ENCODE data around the gene BCL11B.

The BCL11B gene

DNA sequence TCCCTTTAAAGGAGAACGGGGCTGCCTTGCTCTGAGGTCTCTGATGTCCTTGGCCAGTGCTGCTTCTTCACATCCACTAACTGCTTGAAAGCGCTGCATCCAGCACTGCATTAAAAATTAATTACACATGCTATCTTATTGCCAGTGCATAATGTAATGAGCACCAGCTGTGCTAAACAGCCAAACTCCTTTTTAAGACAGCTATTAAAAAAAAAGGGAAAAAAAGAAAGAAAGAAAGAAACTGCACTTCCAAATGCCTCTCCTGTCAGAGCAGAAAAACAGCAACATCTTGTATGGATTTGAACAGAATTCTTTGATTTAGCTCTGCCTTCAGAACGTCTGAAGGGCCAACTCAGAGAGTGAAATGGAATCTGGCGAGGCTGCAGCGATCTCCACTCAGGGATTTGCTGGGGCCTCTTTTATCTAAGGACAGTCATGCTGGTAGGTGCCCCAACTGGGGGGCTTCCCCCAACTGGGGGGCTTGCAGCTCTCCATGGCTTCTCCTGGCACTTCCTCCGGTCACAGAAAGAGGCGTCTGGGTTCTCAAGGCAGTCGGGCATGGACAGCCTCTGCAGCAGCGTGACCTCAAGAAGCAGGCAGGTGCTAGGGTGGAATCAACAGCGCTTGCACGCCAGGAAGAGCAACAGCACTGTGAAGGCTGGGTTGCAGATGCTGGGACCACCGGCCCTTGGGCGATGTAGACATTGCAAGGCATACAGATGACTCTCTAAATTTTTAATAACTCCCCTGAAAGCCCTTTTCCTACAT is 46.4 kb downstream of the BCL11B start:
- H3K9me3 ChIP-seq (ENCODE audit: control insufficient read depth, insufficient read depth, low read length) = no peaks in the 10 kb centered on the region
- no peaks in the 10 kb centered on the region for H3K36me3 ChIP-seq (ENCODE audit: insufficient read depth, low read length)
- no peak overlapping the region for H3K9ac ChIP-seq (ENCODE audit: low read depth, low read length)
- no peaks in the 10 kb centered on the region for H3K4me1 ChIP-seq (ENCODE audit: insufficient read depth, low read length)

- Histone ChIP-seq H3K36me3 (ENCODE audit: insufficient read depth, low read length) (no peaks in the 10 kb centered on the region), H3K9ac (ENCODE audit: low read depth, low read length) (no peak overlapping the region), H3K4me1 (ENCODE audit: insufficient read depth, low read length) (no peaks in the 10 kb centered on the region)
These were observed 47.0 kb downstream of the BCL11B start for GRCh38 chr14:99224948-99225347.

GRCh38 chr14:99224116-99224910 is 47.7 kb downstream of the BCL11B start:
- Histone ChIP-seq H3K9ac (ENCODE audit: low read depth, low read length) (no peak overlapping the region), H3K4me1 (ENCODE audit: insufficient read depth, low read length) (no peaks in the 10 kb centered on the region), H3K36me3 (ENCODE audit: insufficient read depth, low read length) (no peaks in the 10 kb centered on the region), H3K9me3 (ENCODE audit: control insufficient read depth, insufficient read depth, low read length) (no peaks in the 10 kb centered on the region)

More at GRCh38 chr14:99224948-99225347, 47.0 kb downstream of the BCL11B start:
- no peaks in the 10 kb centered on the region for H3K9me3 ChIP-seq (ENCODE audit: control insufficient read depth, insufficient read depth, low read length)

DNA sequence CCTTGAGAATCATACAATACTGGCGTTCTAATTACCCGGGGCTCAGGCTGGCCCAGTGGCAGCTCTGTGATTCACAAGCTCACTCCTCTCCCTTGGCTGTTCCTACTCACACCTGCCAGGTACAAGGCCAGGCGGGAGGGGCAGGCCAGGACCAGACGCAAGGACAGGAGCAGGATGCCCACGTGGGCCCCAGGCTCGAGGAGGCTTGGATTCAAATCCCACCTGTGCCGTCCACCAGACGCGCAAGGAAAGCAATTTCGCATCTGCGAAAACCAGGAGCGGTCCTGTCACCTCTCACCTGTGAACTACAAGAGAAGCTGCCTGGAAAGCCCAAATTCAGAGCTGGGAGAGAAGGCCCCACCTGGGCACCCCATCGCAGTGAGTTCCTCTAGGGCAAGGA is 50.6 kb downstream of the BCL11B start:
- no peaks in the 10 kb centered on the region for H3K36me3 ChIP-seq (ENCODE audit: insufficient read depth, low read length)
- H3K4me1 ChIP-seq (ENCODE audit: insufficient read depth, low read length) = peaks cover 4% of the 10 kb centered on the region; the same call in 1 of the 2 replicates
- H3K9me3 ChIP-seq (ENCODE audit: control insufficient read depth, insufficient read depth, low read length) = no peaks in the 10 kb centered on the region
- no peak overlapping the region for H3K9ac ChIP-seq (ENCODE audit: low read depth, low read length)

DNA sequence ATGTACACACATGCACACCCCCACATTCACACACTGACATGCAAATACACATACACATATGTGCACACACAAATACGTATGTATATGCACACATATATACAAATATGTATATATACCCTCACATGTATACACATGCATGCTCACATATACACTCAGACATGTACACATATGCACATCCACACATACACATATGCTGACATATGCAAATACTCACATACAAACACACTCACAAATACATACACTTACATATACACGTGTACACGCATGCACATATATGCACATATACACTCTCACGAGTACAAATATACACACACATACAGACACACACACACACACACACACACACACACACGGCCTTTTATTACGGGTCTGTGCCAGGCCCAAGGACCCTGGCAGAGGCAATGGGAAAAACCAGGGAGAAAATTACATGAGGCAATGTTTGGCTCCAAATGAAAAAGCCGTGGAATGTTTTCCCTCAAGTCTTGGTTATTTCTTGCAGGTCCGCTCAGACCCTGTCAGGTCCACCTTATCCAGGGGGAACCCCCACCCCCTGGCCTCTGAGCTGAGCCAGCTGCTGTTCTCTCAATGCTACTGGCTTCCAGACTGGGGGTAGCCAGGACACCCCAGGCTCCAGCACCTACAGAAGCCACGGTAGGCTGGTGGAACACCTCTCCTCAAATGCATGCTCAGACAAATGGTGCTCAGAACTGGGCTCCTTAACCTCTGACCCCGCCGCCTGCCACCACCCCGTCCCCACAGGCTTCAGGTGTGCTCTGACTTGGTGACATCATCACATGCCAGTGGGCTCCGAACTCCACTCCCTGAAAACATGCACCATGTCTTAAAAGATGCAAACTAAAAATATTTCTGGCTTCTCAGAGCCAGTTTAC is 54.7 kb downstream of the BCL11B start:
- no peaks in the 10 kb centered on the region for H3K9me3 ChIP-seq (ENCODE audit: control insufficient read depth, insufficient read depth, low read length)
- no peaks in the 10 kb centered on the region for H3K36me3 ChIP-seq (ENCODE audit: insufficient read depth, low read length)
- peaks cover 4% of the 10 kb centered on the region; the same call in 1 of the 2 replicates for H3K4me1 ChIP-seq (ENCODE audit: insufficient read depth, low read length)
- H3K9ac ChIP-seq (ENCODE audit: low read depth, low read length) = no peak overlapping the region

- H3K9me3 ChIP-seq (ENCODE audit: control insufficient read depth, insufficient read depth, low read length) = no peaks in the 10 kb centered on the region
- no peaks in the 10 kb centered on the region for H3K36me3 ChIP-seq (ENCODE audit: insufficient read depth, low read length)
- no peak overlapping the region for H3K9ac ChIP-seq (ENCODE audit: low read depth, low read length)
- H3K4me1 ChIP-seq (ENCODE audit: insufficient read depth, low read length) = peaks cover 4% of the 10 kb centered on the region; the same call in 1 of the 2 replicates
These were observed 55.8 kb downstream of the BCL11B start for GRCh38 chr14:99216191-99216590.

DNA sequence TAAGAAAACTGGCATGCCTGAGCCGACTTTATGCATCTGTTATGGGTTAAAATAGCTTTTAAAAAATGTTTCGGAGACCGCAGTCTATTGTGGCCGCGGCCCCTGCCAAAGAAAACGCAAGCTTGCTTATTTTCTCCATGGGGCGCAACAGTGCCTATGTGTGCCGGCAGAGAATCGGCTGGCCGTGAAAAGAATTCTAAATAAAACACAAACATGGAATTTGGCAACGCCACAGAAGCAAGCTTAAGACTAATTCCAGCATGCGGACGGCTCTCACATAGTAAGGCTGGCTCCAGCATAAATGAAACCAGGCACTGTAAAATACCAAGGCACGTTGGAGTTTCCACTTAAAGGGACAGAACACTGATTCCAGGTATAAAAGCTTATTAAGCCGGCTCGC is 56.7 kb downstream of the BCL11B start:
- no peak overlapping the region for H3K9ac ChIP-seq (ENCODE audit: low read depth, low read length)
- no peaks in the 10 kb centered on the region for H3K36me3 ChIP-seq (ENCODE audit: insufficient read depth, low read length)
- H3K9me3 ChIP-seq (ENCODE audit: control insufficient read depth, insufficient read depth, low read length) = no peaks in the 10 kb centered on the region
- H3K4me1 ChIP-seq (ENCODE audit: insufficient read depth, low read length) = peaks cover 4% of the 10 kb centered on the region; the same call in 1 of the 2 replicates

- Histone ChIP-seq H3K9ac (ENCODE audit: low read depth, low read length) (no peak overlapping the region), H3K9me3 (ENCODE audit: control insufficient read depth, insufficient read depth, low read length) (no peaks in the 10 kb centered on the region), H3K36me3 (ENCODE audit: insufficient read depth, low read length) (no peaks in the 10 kb centered on the region), H3K4me1 (ENCODE audit: insufficient read depth, low read length) (peaks cover 4% of the 10 kb centered on the region; the same call in 1 of the 2 replicates)
These were observed 57.3 kb downstream of the BCL11B start for GRCh38 chr14:99214701-99215100.

GRCh38 chr14:99213527-99213971 is 58.4 kb downstream of the BCL11B start:
- no peaks in the 10 kb centered on the region for H3K36me3 ChIP-seq (ENCODE audit: insufficient read depth, low read length)

GRCh38 chr14:99213101-99213500 is 58.9 kb downstream of the BCL11B start:
- H3K4me1 ChIP-seq (ENCODE audit: insufficient read depth, low read length) = no peaks in the 10 kb centered on the region; the same call in 1 of the 2 replicates
- no peaks in the 10 kb centered on the region for H3K9me3 ChIP-seq (ENCODE audit: control insufficient read depth, insufficient read depth, low read length)
- no peak overlapping the region for H3K9ac ChIP-seq (ENCODE audit: low read depth, low read length)
- H3K36me3 ChIP-seq (ENCODE audit: insufficient read depth, low read length) = no peaks in the 10 kb centered on the region

More at GRCh38 chr14:99213527-99213971, 58.4 kb downstream of the BCL11B start:
- Histone ChIP-seq H3K9ac (ENCODE audit: low read depth, low read length) (no peak overlapping the region), H3K9me3 (ENCODE audit: control insufficient read depth, insufficient read depth, low read length) (no peaks in the 10 kb centered on the region), H3K4me1 (ENCODE audit: insufficient read depth, low read length) (peaks cover 4% of the 10 kb centered on the region; the same call in 1 of the 2 replicates)

DNA sequence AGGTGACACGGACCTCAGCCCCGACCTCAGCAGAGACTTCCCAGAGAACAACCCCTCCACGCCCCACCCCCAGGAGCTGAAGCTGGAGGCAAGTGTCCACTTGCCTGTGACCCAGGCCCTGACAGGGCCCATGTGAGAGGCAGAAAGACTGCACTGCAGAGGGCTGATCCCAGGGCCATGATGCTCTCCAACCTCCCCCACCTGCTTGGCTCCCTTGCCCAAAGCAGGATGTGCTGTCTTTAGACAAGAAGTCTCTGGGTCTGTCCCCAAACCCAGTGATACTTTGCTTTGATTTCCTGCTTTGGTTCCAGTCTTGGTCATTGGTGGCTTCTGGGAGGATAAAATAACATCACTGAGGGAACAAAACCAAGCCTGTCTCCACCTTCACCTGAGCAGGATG is 59.4 kb downstream of the BCL11B start:
- no peaks in the 10 kb centered on the region; the same call in 1 of the 2 replicates for H3K4me1 ChIP-seq (ENCODE audit: insufficient read depth, low read length)
- H3K9me3 ChIP-seq (ENCODE audit: control insufficient read depth, insufficient read depth, low read length) = no peaks in the 10 kb centered on the region
- H3K36me3 ChIP-seq (ENCODE audit: insufficient read depth, low read length) = no peaks in the 10 kb centered on the region
- H3K9ac ChIP-seq (ENCODE audit: low read depth, low read length) = no peak overlapping the region

GRCh38 chr14:99212199-99212598 is 59.8 kb downstream of the BCL11B start:
- H3K9me3 ChIP-seq (ENCODE audit: control insufficient read depth, insufficient read depth, low read length) = no peaks in the 10 kb centered on the region
- H3K36me3 ChIP-seq (ENCODE audit: insufficient read depth, low read length) = no peaks in the 10 kb centered on the region
- H3K9ac ChIP-seq (ENCODE audit: low read depth, low read length) = no peak overlapping the region
- H3K4me1 ChIP-seq (ENCODE audit: insufficient read depth, low read length) = no peaks in the 10 kb centered on the region; the same call in 1 of the 2 replicates

GRCh38 chr14:99211410-99211809 is 60.6 kb downstream of the BCL11B start:
- H3K36me3 ChIP-seq (ENCODE audit: insufficient read depth, low read length) = no peaks in the 10 kb centered on the region
- no peaks in the 10 kb centered on the region for H3K9me3 ChIP-seq (ENCODE audit: control insufficient read depth, insufficient read depth, low read length)
- no peaks in the 10 kb centered on the region; the same call in 1 of the 2 replicates for H3K4me1 ChIP-seq (ENCODE audit: insufficient read depth, low read length)
- H3K9ac ChIP-seq (ENCODE audit: low read depth, low read length) = no peak overlapping the region

DNA sequence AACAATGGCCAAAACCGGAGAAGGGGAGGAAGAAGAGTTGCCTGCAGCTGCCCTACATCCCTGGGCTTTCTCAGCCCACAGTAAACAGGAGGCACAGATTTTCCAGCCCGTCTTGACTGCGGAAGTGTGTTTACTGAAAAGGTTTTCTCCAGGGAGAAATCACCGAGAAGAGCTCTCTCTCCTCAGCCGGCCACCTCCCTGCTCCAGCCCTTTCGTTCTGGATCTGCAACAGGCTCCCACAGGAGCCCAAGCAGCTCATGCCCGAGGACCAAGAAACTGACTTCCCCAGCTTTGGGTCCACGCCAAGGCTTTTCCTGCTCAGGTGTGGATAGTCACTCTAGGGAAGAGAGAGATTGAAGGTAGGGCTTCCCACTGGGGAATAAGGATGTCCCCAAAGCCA is 61.7 kb downstream of the BCL11B start:
- Histone ChIP-seq H3K9me3 (ENCODE audit: control insufficient read depth, insufficient read depth, low read length) (no peaks in the 10 kb centered on the region), H3K36me3 (ENCODE audit: insufficient read depth, low read length) (no peaks in the 10 kb centered on the region), H3K4me1 (ENCODE audit: insufficient read depth, low read length) (no peaks in the 10 kb centered on the region; the same call in 1 of the 2 replicates), H3K9ac (ENCODE audit: low read depth, low read length) (no peak overlapping the region)

All from ES-I3 (cell line).